Dedifferentiated amniotic fluid mesenchymal stem cell (primary cell): ENCODE results near the gene EIF2AK2.

Source experiments
- DNase-seq: peaks from one replicate; pipeline ENCODE4 v3.0.0-alpha.2; 2016; ENCODE audit errors: extremely low spot score

The EIF2AK2 gene

GRCh38 chr2:37100054-37100453, 56.7 kb downstream of the EIF2AK2 start:
- no peak for DNase-seq

DNA sequence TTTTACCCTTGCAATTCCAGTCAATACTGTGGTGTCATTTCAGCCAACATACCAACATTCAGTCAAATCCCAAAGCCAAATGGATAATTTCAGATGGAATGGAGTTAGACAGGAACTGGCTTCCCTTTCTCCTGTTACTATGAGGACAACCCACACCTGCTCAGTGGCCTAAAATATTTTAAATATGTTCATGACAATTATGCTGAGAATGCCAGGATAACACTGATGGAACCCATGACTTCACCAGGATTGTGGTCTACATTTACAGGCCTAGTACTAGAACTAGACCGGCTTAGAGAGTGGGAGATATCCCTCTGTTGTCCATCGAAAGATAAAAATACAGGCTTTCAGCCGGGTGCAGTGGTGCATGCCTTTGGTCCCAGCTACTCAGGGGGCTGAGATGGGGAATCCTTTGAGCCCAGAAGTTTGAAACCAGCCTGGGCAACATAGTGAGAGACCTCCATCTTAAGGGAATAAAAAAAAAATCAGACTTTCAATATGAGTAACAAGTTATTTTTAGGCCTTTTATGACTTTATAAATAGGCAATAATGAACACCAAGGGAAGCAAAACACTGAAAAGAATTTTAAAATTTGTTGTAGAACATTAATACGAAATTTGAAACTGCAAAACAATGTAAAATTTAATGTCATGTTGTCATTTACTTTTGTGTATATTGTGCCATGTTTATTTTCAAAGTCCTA, 58.2 kb downstream of the EIF2AK2 start:
- no peak for DNase-seq

- DNase-seq: no peak
Observed at GRCh38 chr2:37096568-37096967, 60.2 kb downstream of the EIF2AK2 start.

DNA sequence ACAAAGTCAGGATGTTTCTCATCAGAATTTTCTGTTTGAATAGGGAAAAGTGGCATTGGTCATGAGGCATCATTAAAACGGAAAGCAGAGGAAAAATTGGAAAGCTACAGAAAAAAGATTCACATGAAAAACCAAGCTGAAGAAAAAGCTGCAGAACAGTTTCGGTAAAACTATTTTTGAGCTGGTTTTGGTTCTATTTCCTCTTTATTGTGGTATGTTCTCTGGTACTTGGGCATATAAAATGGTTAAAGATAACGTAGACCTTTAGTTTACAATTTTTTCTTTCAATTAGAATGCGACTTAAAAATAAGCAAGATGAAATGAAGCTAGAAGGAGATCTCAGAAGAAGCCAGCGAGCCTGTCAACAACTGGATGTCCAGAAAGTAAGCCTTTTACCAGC, 64.9 kb downstream of the EIF2AK2 start:
- DNase-seq: no peak

DNA sequence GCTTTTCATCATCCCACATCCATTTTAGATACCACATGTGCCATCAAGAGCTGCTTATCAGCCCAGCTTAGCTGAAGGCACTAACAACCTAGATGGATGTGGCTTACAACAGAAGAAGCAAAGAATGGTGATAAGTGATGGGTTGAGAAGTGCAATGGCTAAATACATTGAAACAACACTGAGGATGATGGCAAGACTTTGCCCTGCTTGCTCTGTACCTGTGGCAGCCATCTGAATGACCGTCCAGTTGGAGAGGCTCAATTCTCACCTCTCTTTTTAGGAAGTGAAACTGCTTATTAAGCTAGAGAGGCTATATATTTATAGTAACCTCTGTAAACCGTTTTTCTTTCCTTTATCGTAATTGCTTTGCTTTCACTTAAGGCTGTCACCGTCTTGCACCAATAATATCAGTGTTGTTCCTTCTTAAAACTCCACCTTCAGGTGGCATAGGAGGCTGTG, 66.7 kb downstream of the EIF2AK2 start:
- DNase-seq: no peak

GRCh38 chr2:37085731-37086147, 71.0 kb downstream of the EIF2AK2 start:
- no peak for DNase-seq

DNA sequence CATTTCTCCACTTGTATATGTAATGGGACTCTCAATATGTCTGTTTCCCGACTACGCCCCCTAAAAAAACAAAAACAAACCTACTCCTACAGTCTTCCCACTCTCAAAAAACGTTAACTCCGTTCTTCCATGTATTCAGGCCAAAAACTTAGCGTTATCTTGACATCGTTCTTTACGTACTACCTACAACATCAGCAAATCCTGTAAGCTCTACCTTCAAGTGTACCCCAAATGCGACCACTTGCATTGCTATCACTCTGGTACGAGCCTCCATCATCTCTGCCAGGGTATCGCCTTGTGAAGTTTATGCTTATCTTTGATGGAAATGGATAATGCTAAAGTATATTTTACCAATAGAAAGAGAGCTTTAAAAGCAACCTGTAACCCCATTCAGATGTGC, 72.0 kb downstream of the EIF2AK2 start:
- no peak for DNase-seq

- DNase-seq: peak; percentile 92
Observed at GRCh38 chr2:37083873-37084794, 72.6 kb downstream of the EIF2AK2 start, which contains the start of the genes GPATCH11 and HEATR5B. Gene GPATCH11, plus strand, starts transcription at chr2:37084518. Its CDS starts 3,864 bp downstream, at chr2:37088382. Gene HEATR5B, minus strand, starts transcription at chr2:37084372. Its CDS starts 958 bp downstream, at chr2:37083414.

- no peak for DNase-seq
Observed at GRCh38 chr2:37080689-37081088, 76.1 kb downstream of the EIF2AK2 start.

- no peak for DNase-seq
Observed at GRCh38 chr2:37080266-37080665, 76.5 kb downstream of the EIF2AK2 start.

DNA sequence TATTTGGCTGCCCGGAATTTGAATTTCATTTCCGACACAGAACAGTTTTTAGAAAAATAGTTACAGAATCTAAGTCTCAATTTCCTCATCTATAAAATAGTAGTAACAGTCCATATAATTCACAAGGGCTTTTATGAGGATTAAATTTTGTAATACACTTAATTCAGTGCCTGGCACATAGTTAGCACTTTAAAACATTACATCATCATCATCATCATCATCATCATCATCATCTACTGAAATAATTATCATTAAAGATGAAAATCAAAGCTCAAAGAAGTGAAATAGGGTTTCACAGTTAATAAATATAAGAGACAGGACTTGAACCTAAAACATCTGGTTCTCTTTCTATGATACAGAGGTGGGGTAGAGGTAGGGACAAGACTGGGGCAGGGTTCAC, 85.8 kb downstream of the EIF2AK2 start:
- no peak for DNase-seq

DNA sequence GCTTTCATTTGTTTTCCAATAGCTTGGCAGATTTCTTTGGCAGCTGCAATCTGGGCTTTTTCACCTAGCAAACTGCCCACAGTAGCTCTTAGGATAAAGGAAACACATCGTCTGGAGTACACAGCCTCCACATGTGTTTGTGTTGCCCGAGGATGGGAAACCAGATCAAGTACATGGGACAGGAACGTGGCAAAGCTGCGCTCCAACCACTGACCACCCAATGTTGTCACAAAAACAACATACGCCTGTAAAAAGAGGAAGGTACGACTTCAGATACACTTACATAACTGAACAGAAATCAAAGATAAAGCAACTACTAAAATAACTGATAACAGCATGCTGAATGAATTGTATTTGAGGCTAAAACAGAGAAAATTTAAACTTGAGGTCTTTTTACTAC, 88.1 kb downstream of the EIF2AK2 start:
- DNase-seq: no peak

GRCh38 chr2:37061776-37062175, 95.0 kb downstream of the EIF2AK2 start:
- DNase-seq: no peak

DNA sequence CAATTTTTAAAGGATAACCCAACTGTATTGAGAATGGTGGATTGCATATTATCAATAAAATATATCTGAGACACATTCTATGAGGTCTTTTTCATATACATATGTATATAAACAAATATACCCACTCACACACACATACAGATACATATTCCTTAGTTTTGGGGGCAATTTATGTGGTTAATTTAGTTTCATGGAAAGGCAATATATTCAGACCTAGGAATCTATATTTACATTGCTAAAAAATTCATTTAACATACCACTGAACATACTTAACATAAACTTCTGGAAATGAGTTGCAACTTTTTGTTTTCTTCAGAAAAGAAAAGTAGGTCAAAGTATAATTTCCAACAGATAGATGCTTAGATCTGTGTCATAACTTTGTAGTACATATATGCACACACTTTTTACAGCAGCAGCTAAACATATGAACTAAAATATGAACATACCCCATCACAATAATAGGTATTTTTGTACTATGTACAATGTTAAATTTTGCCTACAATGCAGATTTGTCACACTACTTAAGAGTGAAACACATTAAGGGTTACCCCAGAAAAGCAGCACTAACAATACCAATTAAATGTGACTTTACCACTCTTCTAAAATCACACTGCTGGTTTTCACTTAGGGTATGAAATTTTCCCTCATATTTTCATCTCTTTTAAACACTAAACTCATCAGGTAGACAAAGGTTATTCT, 95.6 kb downstream of the EIF2AK2 start:
- DNase-seq: no peak

DNA sequence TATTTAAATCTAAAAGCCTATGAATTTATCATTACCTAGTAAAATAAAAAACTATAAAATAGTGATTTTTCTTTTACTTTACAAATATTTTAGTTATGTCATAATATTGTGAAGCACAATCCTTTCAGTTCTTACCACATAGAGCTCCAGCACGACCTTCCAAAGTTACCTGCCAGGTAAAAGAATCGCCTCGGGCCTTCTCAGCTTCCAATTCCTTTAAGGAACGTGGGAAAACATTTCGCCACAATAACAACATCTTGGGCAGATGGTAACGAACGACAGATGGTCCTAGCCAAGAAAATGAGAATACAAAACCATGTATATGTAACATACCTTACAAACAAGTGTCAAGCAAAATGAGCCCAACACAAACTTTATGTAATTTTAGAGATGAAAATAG, 96.3 kb downstream of the EIF2AK2 start:
- DNase-seq: no peak

- DNase-seq: no peak
Observed at GRCh38 chr2:37059841-37060240, 96.9 kb downstream of the EIF2AK2 start.

DNA sequence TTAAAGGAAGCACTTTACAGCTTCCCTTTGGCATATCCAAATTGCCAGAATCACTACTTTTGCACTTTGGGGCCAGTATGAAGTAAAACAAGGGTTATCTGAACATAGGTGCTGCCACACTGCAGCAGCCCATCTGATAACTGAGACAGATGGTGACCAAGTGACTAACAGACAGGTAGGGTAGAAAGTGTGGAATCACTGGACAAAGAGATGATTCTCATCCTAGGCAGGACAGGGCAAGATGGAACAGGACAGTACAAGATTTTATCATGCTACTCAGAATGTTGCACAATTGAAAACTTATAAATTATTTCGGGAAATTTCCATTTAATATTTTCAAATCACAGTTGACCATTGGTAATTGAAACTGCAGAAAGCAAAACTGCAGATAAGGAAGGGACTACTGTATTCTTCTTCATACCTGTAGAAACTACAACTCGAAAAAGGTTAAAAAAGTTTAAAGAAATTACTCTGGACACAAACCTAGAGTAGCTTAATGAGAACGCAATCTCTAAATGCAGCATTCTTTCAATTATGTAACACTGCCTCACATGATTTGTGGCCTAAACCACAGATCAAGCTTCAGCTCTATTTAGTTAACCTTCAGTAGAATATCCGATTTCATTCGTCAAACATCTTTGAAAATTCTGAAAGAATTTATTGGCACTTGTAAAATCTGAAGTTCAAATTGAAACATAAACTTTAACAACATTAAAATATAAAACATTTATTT, 104.0 kb downstream of the EIF2AK2 start:
- no peak for DNase-seq
